NCI-H187 treated with DMSO at 0.1 percent for 48 hours (cell line): ENCODE data around the gene PAK1.

Experiments used
- DNase-seq: peaks from one replicate; lab custom pipeline; 2025; lab: John Stamatoyannopoulos, UW

Gene PAK1

GRCh38 chr11:77371646-77372045 is 102.2 kb downstream of the PAK1 start:
- DNase-seq: no peak

GRCh38 chr11:77370217-77370616 is 103.7 kb downstream of the PAK1 start:
- DNase-seq: no peak

- no peak for DNase-seq
Measured at GRCh38 chr11:77361184-77361583, 112.7 kb downstream of the PAK1 start.

- no peak for DNase-seq
Measured at GRCh38 chr11:77359481-77359880, 114.4 kb downstream of the PAK1 start.

GRCh38 chr11:77353131-77353530 is 120.8 kb downstream of the PAK1 start:
- no peak for DNase-seq

- DNase-seq: no peak
Measured at GRCh38 chr11:77351281-77351886, 122.5 kb downstream of the PAK1 start.

- DNase-seq: no peak
Measured at GRCh38 chr11:77347948-77348347, 125.9 kb downstream of the PAK1 start.

GRCh38 chr11:77346906-77347603 is 126.8 kb downstream of the PAK1 start:
- DNase-seq: no peak

GRCh38 chr11:77345621-77346020 is 128.3 kb downstream of the PAK1 start:
- DNase-seq: no peak

- DNase-seq: no peak
Measured at GRCh38 chr11:77340501-77340900, 133.4 kb downstream of the PAK1 start.

- DNase-seq: no peak
Measured at GRCh38 chr11:77332259-77332658, 141.6 kb downstream of the PAK1 start.

GRCh38 chr11:77325159-77325558 is 148.7 kb downstream of the PAK1 start:
- no peak for DNase-seq

- no peak for DNase-seq
Measured at GRCh38 chr11:77324508-77324907, 149.4 kb downstream of the PAK1 start.

- DNase-seq: no peak
Measured at GRCh38 chr11:77322926-77323590, 150.8 kb downstream of the PAK1 start.

GRCh38 chr11:77322506-77322905 is 151.4 kb downstream of the PAK1 start:
- no peak for DNase-seq

GRCh38 chr11:77320351-77320750 is 153.5 kb downstream of the PAK1 start:
- DNase-seq: no peak

- DNase-seq: no peak
Measured at GRCh38 chr11:77318600-77318999, 155.3 kb downstream of the PAK1 start.

GRCh38 chr11:77316733-77317342 is 157.1 kb downstream of the PAK1 start:
- no peak for DNase-seq

GRCh38 chr11:77312107-77312506 is 161.8 kb downstream of the PAK1 start:
- DNase-seq: no peak

GRCh38 chr11:77311701-77312100 is 162.2 kb downstream of the PAK1 start:
- no peak for DNase-seq

- DNase-seq: no peak
Measured at GRCh38 chr11:77310721-77311120, 163.2 kb downstream of the PAK1 start.

- DNase-seq: no peak
Measured at GRCh38 chr11:77309401-77310085, 164.4 kb downstream of the PAK1 start.
